ENCODE measurements around the gene PHOX2B. TPM values are rescaled to one million over a fixed set of nuclear protein-coding genes. Genes with fewer than 3 reads are reported as not detected.

The PHOX2B gene
- total RNA-seq (2021) = 0.09 and 0.13 TPM in 2 replicates
- percentile 12 among the genes with signal in this experiment for Bru-seq, nascent RNA
- BruChase-seq, experiment 1, labeled RNA remaining after a 2-hour chase = percentile 12 among the genes with signal in this experiment
- BruChase-seq, experiment 2, labeled RNA remaining after a 6-hour chase = not detected
- long read RNA-seq, partial matches to known transcripts = 0 of 1 reads
- long read RNA-seq, other reads (novel, unspliced or antisense) = 0 of 1 reads

DNA sequence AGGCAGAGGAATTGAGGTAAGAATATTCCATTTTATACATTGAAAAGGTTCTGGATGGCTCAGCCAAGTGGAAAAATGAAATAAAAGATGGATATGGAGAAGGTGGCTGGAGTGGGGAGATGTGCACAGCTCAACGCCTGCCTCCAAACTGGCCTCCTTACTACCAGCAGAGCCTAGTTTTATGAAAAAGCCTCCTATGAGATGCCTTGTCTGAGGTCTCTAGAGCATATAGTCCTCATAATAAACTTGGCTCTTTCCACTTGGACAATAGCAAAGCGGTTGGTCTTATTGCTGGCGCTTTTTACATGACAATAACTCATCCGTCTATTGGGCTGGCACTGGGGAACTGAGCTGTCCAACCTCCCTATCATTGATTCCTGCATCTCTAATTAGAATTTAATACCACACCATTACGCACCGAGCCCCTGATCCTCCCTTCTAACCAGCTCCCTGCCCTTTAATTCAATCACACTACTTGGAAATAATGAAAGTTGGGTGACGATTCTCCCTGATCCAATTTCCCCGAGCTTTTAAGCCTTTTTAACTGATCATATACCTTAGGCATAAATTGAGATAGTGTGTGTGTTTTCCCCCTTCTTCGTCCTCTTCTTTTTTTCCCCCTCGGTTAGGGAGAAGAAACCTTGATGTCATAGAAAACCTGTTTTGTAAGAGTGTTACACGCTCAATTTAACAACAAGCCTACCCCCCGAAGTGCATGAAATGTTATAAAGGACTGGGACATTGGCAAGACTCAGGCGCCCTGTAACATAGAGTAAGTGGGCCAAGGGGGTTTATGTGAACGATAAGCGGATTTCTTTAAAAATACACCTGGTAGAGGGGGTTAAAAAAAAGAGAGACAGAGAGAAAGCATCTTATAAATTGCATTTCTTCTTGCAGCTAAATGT lies at the start of gene PHOX2B:
Gene PHOX2B (minus strand): TSS at position 155 of the 905 bp plus-strand sequence. CDS start 115 bp downstream, at position 40.
- Histone ChIP-seq H3K27ac (ENCODE audit: low read depth, low read length, poor library complexity, severe bottlenecking) (no peak within 1 kb of the TSS), H3K36me3 (ENCODE audit: insufficient read depth, low read length, poor library complexity, severe bottlenecking) (no peaks in the 10 kb centered on the region), H3K9me3 (ENCODE audit: low read depth, low read length, poor library complexity, severe bottlenecking) (peaks cover 7% of the 10 kb centered on the region), H3K27me3 (replicated peaks; ENCODE audit: insufficient read depth, low read depth, low read length, poor library complexity) (peaks cover 99% of the 10 kb centered on the region), H3K4me1 (ENCODE audit: insufficient read depth, low read length, poor library complexity, severe bottlenecking) (no peaks in the 10 kb centered on the region), H3K4me3 (ENCODE audit: low read depth, low read length, poor library complexity, severe bottlenecking) (no peak within 1 kb of the TSS)
- no TSS peak for BruUV-seq (replicated peaks)
- peak; percentile 65 for DNase-seq (ENCODE audit: low spot score)
- CTCF ChIA-PET = no interaction called here
- intact Hi-C loops (cut with micrococcal nuclease; ENCODE audit: unreplicated experiment) = no loop called here
- POLR2A ChIA-PET (ENCODE audit: low non-redundant PET) = no interaction called here
- TF ChIP-seq EZH2 (IDR thresholded peaks at IDR 0.05; ENCODE audit: borderline replicate concordance, low read depth, low read length, poor library complexity, severe bottlenecking) = no peak
- TF ChIP-seq CTCF (conservative IDR thresholded peaks at IDR 0.05; ENCODE audit: low read depth, low read length) = no peak

DNA sequence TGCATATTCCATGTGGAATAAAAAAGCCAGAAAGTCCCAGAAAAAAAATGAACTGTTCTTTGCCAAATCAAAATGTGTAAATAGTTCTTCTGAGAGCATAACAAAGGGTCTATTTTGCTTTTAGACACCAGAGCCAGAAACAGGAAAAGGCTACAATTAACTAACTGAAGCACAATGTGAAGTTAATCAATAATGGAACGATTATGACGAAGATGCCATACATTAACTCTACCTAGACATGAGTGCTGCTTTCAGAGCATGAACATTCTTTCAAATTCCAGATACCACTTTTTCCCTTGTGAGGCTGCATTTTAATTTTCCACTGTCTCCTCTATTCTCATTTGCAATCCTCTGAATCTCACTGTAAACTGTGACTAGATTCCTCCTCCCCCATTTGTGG lies 48.7 kb upstream of the PHOX2B start:
- POLR2A ChIA-PET (ENCODE audit: low non-redundant PET) = no interaction called here
- Histone ChIP-seq H3K4me3 (ENCODE audit: low read depth, low read length, poor library complexity, severe bottlenecking) (no peak overlapping the region), H3K36me3 (ENCODE audit: insufficient read depth, low read length, poor library complexity, severe bottlenecking) (no peaks in the 10 kb centered on the region), H3K9me3 (ENCODE audit: low read depth, low read length, poor library complexity, severe bottlenecking) (no peaks in the 10 kb centered on the region), H3K27ac (ENCODE audit: low read depth, low read length, poor library complexity, severe bottlenecking) (no peak overlapping the region), H3K4me1 (ENCODE audit: insufficient read depth, low read length, poor library complexity, severe bottlenecking) (peaks cover 3% of the 10 kb centered on the region), H3K27me3 (replicated peaks; ENCODE audit: insufficient read depth, low read depth, low read length, poor library complexity) (peaks cover 9% of the 10 kb centered on the region)
- no TSS peak for BruUV-seq (replicated peaks)
- peak; percentile 11 for DNase-seq (ENCODE audit: low spot score)
- TF ChIP-seq EZH2 (IDR thresholded peaks at IDR 0.05; ENCODE audit: borderline replicate concordance, low read depth, low read length, poor library complexity, severe bottlenecking) (no peak), CTCF (conservative IDR thresholded peaks at IDR 0.05; ENCODE audit: low read depth, low read length) (no peak)
- CTCF ChIA-PET = no interaction called here
- intact Hi-C loops (cut with micrococcal nuclease; ENCODE audit: unreplicated experiment) = no loop called here

DNA sequence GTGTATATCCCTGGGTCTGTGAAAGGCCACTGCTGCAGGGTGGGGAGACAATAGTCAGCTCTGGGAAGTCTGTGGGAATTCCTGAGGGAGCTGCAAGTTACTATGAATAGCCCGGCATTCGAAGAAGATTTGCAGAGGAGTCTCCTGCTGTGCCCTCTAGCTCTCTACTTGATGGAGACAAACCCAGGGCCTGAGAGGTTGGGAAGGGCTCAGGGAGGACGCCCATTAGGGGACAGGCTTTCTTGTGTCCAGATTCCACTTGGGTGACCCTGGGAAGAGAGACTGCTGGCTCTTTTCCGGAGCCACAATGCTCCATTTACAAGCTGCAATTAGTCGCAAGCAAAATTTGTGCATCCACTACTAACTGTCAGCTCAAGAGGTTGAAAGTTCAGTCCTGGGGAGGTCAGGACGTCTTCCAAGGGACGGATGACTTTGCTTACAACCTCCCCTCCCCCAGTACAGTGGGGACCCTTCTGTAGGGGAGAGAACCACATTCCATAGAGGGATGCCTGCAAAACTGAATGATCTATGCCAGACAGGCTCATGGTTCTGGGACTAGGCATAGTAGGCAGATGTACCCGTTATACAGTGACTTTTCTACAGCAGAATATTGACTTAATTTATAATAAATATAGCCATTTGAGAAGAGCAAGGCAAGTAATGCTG lies 48.2 kb upstream of the PHOX2B start:
- H3K36me3 ChIP-seq (ENCODE audit: insufficient read depth, low read length, poor library complexity, severe bottlenecking) = no peaks in the 10 kb centered on the region
- intact Hi-C loops (cut with micrococcal nuclease; ENCODE audit: unreplicated experiment) = no loop called here
- DNase-seq (ENCODE audit: low spot score) = peak; percentile 9
- TF ChIP-seq EZH2 (IDR thresholded peaks at IDR 0.05; ENCODE audit: borderline replicate concordance, low read depth, low read length, poor library complexity, severe bottlenecking) (no peak), CTCF (conservative IDR thresholded peaks at IDR 0.05; ENCODE audit: low read depth, low read length) (no peak)
- no peak overlapping the region for H3K27ac ChIP-seq (ENCODE audit: low read depth, low read length, poor library complexity, severe bottlenecking)
- H3K27me3 ChIP-seq (replicated peaks; ENCODE audit: insufficient read depth, low read depth, low read length, poor library complexity) = peaks cover 9% of the 10 kb centered on the region
- POLR2A ChIA-PET (ENCODE audit: low non-redundant PET) = no interaction called here
- BruUV-seq (replicated peaks) = no TSS peak
- H3K4me3 ChIP-seq (ENCODE audit: low read depth, low read length, poor library complexity, severe bottlenecking) = no peak overlapping the region
- H3K4me1 ChIP-seq (ENCODE audit: insufficient read depth, low read length, poor library complexity, severe bottlenecking) = peaks cover 3% of the 10 kb centered on the region
- H3K9me3 ChIP-seq (ENCODE audit: low read depth, low read length, poor library complexity, severe bottlenecking) = no peaks in the 10 kb centered on the region
- CTCF ChIA-PET = no interaction called here

Measured in A673 (cell line).